Activated CD4-positive, alpha-beta T cell treated with anti-CD3 and anti-CD28 coated beads, Interleukin-2, amount 10 ng/mL, durations not matched to agents 7 days and 5 days (primary cell): ENCODE measurements around the gene TENM3. TPM values are rescaled to one million over a fixed set of nuclear protein-coding genes. Genes with fewer than 3 reads are reported as not detected.

ENCODE experiments used
- CTCF ChIA-PET: fragments of 350-600 bp; sonication (Branson Sonifier 250); formaldehyde crosslinking; loops from one replicate; lab custom pipeline; 2021; ENCODE audit warnings: antibody characterized with exemption; lab: Charles Lee
- POLR2A ChIA-PET: fragments of 350-600 bp; sonication (Branson Sonifier 250); formaldehyde crosslinking; loops from one replicate; lab custom pipeline; 2021; ENCODE audit warnings: antibody characterized with exemption; lab: Charles Lee
- DNase-seq: peaks from one replicate; pipeline ENCODE4 v3.0.0-alpha.2; 2020
- H3K27ac Mint-ChIP-seq: one replicate; pipeline ENCODE4 v1.8.0; 2021; ENCODE audit warnings: mild to moderate bottlenecking, moderate library complexity, mixed read lengths
- H3K27me3 Mint-ChIP-seq: one replicate; pipeline ENCODE4 v1.8.0; 2021; ENCODE audit warnings: mixed read lengths
- H3K36me3 Mint-ChIP-seq: one replicate; pipeline ENCODE4 v1.8.0; 2021; ENCODE audit warnings: low read depth, mixed read lengths
- H3K4me1 Mint-ChIP-seq: one replicate; pipeline ENCODE4 v1.8.0; 2021; ENCODE audit warnings: mixed read lengths
- H3K4me3 Mint-ChIP-seq: one replicate; pipeline ENCODE4 v1.8.0; 2021; ENCODE audit warnings: mild to moderate bottlenecking, moderate library complexity, mixed read lengths
- H3K9me3 Mint-ChIP-seq: one replicate; pipeline ENCODE4 v1.8.0; 2021; ENCODE audit warnings: mixed read lengths
- total RNA-seq, 2 experiments: library from RNA; stranded (reverse); gene quantifications; one replicate each; pipeline ENCODE4 v1.2.3, GENCODE V29; 2021

The TENM3 gene
- total RNA-seq, 2 experiments from 2014 or later = not detected

DNA sequence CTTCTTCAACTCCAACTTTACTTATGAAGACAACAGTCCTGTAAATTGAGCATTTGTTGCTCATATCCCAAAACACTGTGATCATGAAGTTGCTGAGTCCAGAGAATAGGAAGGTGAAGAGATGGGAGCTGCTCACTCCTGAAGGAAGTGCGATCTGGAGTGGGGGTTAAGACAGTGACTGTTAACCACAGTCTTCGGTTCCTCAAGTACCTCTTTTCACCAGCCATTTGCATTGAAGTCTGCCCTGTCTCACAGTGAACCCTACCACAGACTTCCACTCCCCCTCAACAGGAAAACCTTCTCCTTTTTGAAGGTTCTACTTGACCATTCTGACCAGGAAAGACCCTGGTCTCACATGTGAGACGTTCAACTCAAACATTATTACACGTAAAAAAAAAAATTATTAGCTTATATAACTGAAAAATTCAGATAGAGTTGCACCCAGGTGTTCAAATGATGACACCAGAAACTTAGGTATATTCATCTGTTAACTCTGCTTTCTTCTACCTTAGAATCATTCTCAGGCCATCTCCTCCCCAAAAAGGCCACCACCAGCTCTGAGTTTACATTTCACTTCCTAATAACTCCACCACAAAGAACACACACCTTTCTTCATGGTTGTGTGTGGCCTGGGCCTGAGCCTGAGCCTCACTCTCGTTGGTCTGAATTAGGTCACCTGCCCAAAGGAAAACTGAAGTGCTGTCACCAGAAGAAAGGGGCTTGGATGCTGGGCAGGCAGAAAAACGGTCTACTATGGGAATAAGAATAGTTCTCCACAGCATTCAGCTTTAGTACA lies 474.8 kb downstream of the TENM3 start:
- H3K4me1 Mint-ChIP-seq = no peaks in the 10 kb centered on the region
- CTCF ChIA-PET = no interaction called here

DNA sequence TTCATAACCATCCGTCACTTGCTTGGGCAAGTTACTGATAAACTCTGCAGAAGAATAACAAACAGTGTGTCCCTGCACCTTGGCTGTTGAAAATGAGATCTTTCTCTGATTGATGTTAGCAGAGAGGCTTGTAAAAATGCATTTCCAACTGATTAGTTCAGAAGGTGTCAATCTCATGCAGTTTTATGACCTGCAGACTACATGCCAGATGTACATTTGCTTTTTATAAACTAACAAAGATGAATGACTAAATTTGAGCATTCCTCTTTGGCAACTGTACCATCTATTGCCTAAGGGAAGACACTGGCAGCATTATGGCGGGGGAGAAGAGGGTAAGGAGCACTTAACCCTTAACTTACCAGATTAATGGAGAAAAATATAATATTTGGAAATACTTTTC lies 481.2 kb downstream of the TENM3 start:
- POLR2A ChIA-PET = no interaction called here
- H3K4me3 Mint-ChIP-seq = no peak overlapping the region
- H3K36me3 Mint-ChIP-seq = no peaks in the 10 kb centered on the region
- no peak for DNase-seq
- no peak overlapping the region for H3K27ac Mint-ChIP-seq
- CTCF ChIA-PET = no interaction called here
- no peaks in the 10 kb centered on the region for H3K4me1 Mint-ChIP-seq
- H3K9me3 Mint-ChIP-seq = no peaks in the 10 kb centered on the region
- no peaks in the 10 kb centered on the region for H3K27me3 Mint-ChIP-seq

More for the DNA sequence above, 474.8 kb downstream of the TENM3 start:
- POLR2A ChIA-PET = no interaction called here
- no peaks in the 10 kb centered on the region for H3K36me3 Mint-ChIP-seq
- no peaks in the 10 kb centered on the region for H3K9me3 Mint-ChIP-seq
- no peak overlapping the region for H3K4me3 Mint-ChIP-seq
- no peak for DNase-seq
- H3K27me3 Mint-ChIP-seq = peaks cover 8% of the 10 kb centered on the region
- H3K27ac Mint-ChIP-seq = no peak overlapping the region

DNA sequence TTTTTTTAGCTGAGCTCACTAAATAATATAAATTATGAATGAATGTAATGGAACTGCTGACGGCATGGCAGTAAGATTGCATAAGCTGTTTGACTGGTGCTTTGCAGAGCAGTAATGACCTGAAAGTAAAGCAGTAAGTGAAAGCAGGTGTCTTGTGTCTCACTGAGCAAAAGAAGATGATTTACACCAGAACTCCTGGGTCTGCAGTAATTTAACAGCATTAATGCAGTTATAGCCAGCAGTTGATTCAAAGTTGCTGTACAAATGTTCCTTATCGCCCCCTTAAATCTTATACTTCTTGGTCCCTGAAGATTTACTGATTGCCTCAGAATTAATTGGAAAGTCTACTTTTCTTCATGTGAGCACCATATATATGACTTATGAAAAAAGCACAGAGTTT lies 486.3 kb downstream of the TENM3 start:
- Mint-ChIP-seq H3K4me3 (no peak overlapping the region), H3K27ac (no peak overlapping the region), H3K36me3 (no peaks in the 10 kb centered on the region), H3K4me1 (no peaks in the 10 kb centered on the region), H3K9me3 (no peaks in the 10 kb centered on the region), H3K27me3 (no peaks in the 10 kb centered on the region)
- ChIA-PET POLR2A (no interaction called here), CTCF (no interaction called here)
- DNase-seq = no peak

DNA sequence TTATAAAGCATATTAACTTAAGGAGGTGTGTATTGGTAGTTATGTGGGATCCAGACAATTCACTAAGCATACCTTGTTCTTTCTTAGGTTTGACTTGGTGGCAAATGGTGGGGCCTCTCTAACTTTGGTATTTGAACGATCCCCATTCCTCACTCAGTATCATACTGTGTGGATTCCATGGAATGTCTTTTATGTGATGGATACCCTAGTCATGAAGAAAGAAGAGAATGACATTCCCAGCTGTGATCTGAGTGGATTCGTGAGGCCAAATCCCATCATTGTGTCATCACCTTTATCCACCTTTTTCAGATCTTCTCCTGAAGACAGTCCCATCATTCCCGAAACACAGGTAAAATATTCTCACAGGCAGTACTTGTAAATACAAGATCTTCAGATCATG lies 487.6 kb downstream of the TENM3 start:
- no peak overlapping the region for H3K4me3 Mint-ChIP-seq
- H3K9me3 Mint-ChIP-seq = no peaks in the 10 kb centered on the region
- no peak for DNase-seq
- H3K36me3 Mint-ChIP-seq = no peaks in the 10 kb centered on the region
- ChIA-PET CTCF (no interaction called here), POLR2A (no interaction called here)
- no peaks in the 10 kb centered on the region for H3K4me1 Mint-ChIP-seq
- H3K27ac Mint-ChIP-seq = no peak overlapping the region
- H3K27me3 Mint-ChIP-seq = no peaks in the 10 kb centered on the region

DNA sequence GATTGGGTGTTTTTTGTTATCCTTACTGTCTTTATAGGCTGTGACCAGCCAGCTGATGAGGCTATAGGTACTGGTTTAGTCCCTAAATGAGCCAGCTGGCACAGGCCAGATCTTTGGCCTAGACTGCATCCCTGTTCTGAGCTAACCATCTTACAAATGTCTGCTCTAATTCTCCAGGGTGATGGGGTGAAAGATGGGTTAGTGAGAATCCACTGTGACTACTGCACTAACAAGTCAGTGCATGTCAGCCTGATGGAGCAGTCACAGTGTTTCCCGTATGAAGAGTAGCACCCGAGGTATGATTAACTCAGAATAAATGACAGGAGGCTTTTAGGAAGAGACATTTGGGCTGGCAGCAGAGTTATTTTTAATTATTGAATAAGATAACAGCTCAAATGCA lies 493.0 kb downstream of the TENM3 start:
- Mint-ChIP-seq H3K27me3 (peaks cover 1% of the 10 kb centered on the region), H3K36me3 (no peaks in the 10 kb centered on the region), H3K9me3 (no peaks in the 10 kb centered on the region), H3K4me3 (no peak overlapping the region), H3K4me1 (no peaks in the 10 kb centered on the region), H3K27ac (no peak overlapping the region)
- ChIA-PET POLR2A (no interaction called here), CTCF (no interaction called here)
- no peak for DNase-seq

DNA sequence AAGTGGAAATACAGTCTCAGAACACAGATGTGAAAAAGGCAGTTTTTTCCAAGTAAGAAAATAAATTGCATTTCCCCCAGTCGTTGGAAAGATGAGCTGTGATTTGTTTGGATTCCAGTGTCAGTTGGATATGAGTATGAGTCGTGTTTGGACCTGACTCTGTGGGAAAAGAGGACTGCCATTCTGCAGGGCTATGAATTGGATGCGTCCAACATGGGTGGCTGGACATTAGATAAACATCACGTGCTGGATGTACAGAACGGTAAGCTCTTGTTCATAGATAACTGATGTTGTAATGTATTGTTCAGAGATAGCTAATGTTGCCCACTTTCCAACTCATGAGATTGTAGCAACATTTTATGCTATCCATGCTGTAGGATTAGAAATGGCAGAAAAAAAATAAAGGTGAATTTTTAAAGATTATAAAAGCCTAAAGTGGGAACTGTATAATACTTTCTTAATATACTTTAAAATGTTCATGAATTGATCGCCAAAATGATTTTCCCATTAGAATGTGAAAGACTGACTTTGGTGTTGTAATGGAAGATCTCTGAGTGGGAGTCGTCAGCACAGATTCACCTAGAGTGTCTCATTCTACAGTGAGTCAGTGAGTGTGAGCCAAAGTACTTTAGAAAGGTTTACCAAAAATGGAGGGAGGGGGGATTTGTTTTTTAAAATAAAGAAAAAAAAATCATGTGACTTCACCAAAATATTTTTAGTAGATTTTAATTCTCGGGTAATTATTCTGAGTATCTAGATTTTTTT lies 495.3 kb downstream of the TENM3 start:
- Mint-ChIP-seq H3K4me1 (no peaks in the 10 kb centered on the region), H3K9me3 (no peaks in the 10 kb centered on the region), H3K4me3 (no peak overlapping the region), H3K36me3 (no peaks in the 10 kb centered on the region), H3K27me3 (peaks cover 1% of the 10 kb centered on the region), H3K27ac (no peak overlapping the region)
- POLR2A ChIA-PET = no interaction called here
- CTCF ChIA-PET = no interaction called here
- DNase-seq = no peak

DNA sequence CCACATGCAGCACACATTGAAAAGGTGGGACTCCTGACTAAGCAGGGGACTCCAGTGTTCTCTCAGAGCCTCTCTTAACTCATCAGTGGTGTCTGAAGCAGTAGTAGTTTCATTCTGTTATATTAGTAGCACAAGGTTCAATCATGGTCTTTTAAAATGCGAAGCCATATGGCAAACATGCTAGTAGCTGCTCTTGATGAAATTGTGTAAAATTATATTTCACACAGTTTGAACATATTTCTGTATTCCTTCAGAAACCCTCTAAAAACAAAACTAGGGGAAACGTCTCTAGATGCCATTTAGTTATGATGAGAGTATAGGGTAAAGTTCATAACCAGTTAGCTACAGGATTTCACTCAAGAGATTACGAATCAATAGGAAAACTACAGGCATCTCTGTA lies 497.1 kb downstream of the TENM3 start:
- no peak for DNase-seq
- H3K9me3 Mint-ChIP-seq = no peaks in the 10 kb centered on the region
- peaks cover 1% of the 10 kb centered on the region for H3K27me3 Mint-ChIP-seq
- no peak overlapping the region for H3K27ac Mint-ChIP-seq
- H3K36me3 Mint-ChIP-seq = no peaks in the 10 kb centered on the region
- H3K4me3 Mint-ChIP-seq = no peak overlapping the region
- ChIA-PET POLR2A (no interaction called here), CTCF (no interaction called here)
- no peaks in the 10 kb centered on the region for H3K4me1 Mint-ChIP-seq

DNA sequence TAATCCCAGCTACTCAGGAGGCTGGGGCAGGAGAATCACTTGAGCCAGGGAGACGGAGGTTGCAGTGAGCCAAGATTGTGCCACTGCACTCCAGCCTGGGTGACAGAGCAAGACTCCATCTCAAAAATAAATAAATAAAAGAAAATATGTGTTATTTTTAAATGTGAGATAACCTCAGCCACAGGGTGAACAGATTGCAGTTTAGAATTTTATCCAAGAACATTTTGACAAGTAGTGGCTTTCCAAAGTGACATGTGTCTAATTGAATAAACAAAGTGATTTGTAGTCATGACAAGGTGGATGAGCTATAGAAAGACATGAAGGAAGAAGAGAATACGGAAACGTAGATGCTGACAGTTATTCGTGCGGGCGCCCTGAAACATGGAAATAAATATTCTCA lies 497.9 kb downstream of the TENM3 start:
- Mint-ChIP-seq H3K36me3 (no peaks in the 10 kb centered on the region), H3K4me1 (no peaks in the 10 kb centered on the region), H3K27ac (no peak overlapping the region), H3K4me3 (no peak overlapping the region), H3K9me3 (no peaks in the 10 kb centered on the region), H3K27me3 (peaks cover 1% of the 10 kb centered on the region)
- ChIA-PET CTCF (interaction anchor here (1.0 kb wide), 1 partner anchor 35 kb away, joined by 3 read pairs; no protein-coding TSS in a partner anchor), POLR2A (no interaction called here)
- no peak for DNase-seq

DNA sequence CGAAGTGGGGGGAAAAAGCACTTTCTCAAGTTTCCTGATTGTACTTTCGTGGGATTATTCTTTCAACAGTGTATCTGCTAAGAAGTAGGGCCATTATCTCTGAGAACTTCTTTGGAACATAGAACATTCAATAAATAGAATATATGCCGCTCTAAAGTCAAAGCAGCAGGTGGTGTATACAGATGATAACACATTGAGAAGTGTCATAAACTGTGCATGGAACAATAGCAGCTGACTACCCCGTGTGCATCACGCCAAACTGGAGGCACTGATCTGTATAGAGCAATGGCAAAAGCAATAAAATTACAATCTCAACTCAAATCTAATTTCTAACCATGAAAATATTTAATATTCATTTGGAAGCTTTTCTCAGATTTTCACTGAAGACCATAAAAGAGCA lies 498.7 kb downstream of the TENM3 start:
- ChIA-PET POLR2A (no interaction called here), CTCF (interaction anchor here (0.5 to 1.0 kb wide), 2 partner anchors 34 to 123 kb away, joined by 3 read pairs; no protein-coding TSS in a partner anchor)
- Mint-ChIP-seq H3K9me3 (no peaks in the 10 kb centered on the region), H3K27me3 (peaks cover 3% of the 10 kb centered on the region), H3K4me1 (no peaks in the 10 kb centered on the region), H3K36me3 (no peaks in the 10 kb centered on the region), H3K27ac (no peak overlapping the region), H3K4me3 (no peak overlapping the region)
- no peak for DNase-seq

DNA sequence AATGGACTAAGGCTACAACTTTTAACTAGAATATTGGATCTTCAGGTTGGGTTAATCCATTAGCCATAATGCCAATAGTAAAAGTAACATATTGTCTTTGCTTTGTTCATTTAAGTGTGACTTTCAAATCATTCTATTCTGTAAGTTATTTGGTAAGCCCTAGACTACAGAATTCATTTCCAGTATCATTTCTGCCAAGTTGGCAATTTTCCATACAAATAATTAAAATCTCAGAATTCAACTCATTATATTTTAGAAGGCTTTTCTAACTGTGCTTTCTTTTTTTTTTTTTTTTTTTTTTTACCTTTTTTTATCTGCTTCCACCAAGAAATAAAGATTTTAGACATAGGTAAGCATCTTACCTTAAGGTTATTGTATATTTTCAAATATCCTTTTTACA lies 500.6 kb downstream of the TENM3 start:
- Mint-ChIP-seq H3K4me1 (no peaks in the 10 kb centered on the region), H3K9me3 (no peaks in the 10 kb centered on the region), H3K27me3 (peaks cover 4% of the 10 kb centered on the region), H3K36me3 (no peaks in the 10 kb centered on the region), H3K27ac (no peak overlapping the region), H3K4me3 (no peak overlapping the region)
- no peak for DNase-seq
- CTCF ChIA-PET = no interaction called here
- POLR2A ChIA-PET = no interaction called here

DNA sequence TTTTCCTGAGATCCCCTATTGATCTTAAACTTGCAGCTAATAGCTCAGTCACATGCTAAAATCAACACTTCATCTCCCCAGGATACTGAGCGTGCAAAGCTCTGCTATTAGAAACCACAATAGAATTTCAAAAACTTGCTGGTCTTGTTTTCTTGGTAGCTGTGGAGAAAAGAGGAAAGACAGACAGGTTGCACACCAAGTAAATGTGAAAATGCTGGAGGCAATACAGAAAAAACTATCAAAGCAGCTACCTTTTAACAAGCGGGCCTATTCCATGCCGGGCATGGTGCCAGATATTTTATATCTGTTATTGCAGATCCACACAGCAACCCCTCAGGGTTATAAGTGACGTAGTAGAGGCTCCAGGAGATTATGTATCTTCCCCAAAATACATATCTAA lies 502.0 kb downstream of the TENM3 start:
- H3K4me1 Mint-ChIP-seq = no peaks in the 10 kb centered on the region
- no peak overlapping the region for H3K27ac Mint-ChIP-seq
- POLR2A ChIA-PET = no interaction called here

DNA sequence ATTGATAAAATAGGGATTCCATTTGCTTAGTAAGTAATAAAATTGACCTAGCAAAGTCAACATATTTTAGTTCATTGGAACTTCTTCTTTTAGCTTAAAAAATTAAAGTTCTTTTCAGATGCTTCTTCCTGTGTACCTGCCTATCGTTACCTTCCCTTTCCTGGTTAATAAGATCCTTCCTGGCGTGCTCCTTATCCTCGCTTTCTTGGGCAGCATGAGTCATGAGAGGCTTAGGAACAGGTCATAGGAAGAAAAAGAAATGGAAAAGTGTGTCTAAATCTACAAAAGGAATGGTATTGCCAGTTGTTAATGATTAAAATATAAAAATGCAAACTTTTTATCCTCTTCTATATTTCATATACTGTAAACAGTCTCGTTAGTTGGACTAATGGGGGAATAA lies 503.7 kb downstream of the TENM3 start:
- Mint-ChIP-seq H3K9me3 (no peaks in the 10 kb centered on the region), H3K4me3 (no peak overlapping the region), H3K27me3 (peaks cover 5% of the 10 kb centered on the region), H3K27ac (no peak overlapping the region), H3K4me1 (no peaks in the 10 kb centered on the region), H3K36me3 (no peaks in the 10 kb centered on the region)
- no peak for DNase-seq
- ChIA-PET CTCF (no interaction called here), POLR2A (no interaction called here)

More for the DNA sequence above, 502.0 kb downstream of the TENM3 start:
- H3K27me3 Mint-ChIP-seq = peaks cover 5% of the 10 kb centered on the region
- no peak overlapping the region for H3K4me3 Mint-ChIP-seq
- no peaks in the 10 kb centered on the region for H3K36me3 Mint-ChIP-seq
- no peak for DNase-seq
- CTCF ChIA-PET = no interaction called here
- no peaks in the 10 kb centered on the region for H3K9me3 Mint-ChIP-seq

DNA sequence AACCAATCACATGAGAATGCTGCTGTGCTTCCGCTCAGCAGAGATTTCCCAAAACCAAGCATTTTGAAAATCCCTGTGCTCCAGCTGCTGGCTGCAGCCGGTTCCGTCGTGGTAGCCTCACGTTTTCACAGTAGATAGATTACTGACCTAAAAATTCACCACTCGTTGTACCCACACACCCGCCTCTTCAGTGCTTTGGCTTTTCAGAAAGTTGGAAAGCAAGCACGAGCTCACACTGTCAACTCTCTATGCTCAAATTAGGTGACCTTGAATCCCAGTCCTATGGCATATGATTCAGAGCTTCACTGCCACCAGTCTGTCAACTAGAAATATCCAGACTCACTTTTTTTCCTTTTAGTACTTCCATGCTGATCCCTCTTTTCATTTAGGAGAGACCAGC lies 505.1 kb downstream of the TENM3 start:
- ChIA-PET CTCF (no interaction called here), POLR2A (no interaction called here)
- no peak overlapping the region for H3K27ac Mint-ChIP-seq
- H3K36me3 Mint-ChIP-seq = no peaks in the 10 kb centered on the region
- DNase-seq = no peak
- no peak overlapping the region for H3K4me3 Mint-ChIP-seq
- no peaks in the 10 kb centered on the region for H3K4me1 Mint-ChIP-seq
- H3K27me3 Mint-ChIP-seq = peaks cover 5% of the 10 kb centered on the region
- H3K9me3 Mint-ChIP-seq = no peaks in the 10 kb centered on the region
